NB4 (cell line): ENCODE data around the gene POU6F2.

Experiments used
- TF ChIP-seq, protein P1 (sequence below): IDR thresholded peaks from one replicate; pipeline ENCODE4 v1.5.1; 2012; ENCODE audit warnings: low read depth, low read length
- TF ChIP-seq, protein P2 (sequence below): IDR thresholded peaks from 2 replicates; pipeline ENCODE4 v1.6.1; 2011; ENCODE audit warnings: low read depth, low read length

DNA sequence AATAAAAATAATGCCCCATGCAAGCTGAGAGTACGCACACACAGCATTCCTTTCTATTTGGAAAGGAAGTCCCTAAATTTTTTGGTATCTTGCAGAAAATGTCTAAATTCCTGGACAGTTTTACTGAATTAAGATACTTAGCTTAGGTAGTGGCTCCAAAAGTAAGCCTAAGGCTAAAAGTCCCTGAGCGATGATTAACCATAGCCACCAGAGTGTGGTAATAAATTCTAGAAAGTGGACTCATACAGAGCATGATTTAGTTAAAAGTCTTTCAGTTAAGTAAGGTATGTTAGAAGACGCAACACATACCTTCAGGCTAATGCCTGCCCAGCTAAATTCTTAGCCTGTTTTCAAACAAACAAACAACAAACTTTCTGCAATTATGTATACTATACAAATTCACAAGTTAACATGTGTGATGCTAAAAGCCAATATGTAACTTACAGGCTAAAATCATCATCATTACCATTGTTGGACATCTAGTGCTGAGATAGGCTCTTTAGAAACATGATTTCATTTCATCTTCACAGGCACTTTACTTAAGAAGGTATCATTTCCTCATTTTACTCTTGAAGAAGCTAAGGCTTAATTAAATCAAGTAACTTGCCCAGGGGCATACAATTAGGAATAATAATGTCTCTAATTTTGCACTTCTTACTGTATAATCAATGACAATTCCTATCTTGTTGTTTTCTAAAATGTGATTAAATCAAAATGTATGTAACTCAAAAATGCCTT, 327.1 kb downstream of the POU6F2 start:
- TF ChIP-seq, protein P1, sequence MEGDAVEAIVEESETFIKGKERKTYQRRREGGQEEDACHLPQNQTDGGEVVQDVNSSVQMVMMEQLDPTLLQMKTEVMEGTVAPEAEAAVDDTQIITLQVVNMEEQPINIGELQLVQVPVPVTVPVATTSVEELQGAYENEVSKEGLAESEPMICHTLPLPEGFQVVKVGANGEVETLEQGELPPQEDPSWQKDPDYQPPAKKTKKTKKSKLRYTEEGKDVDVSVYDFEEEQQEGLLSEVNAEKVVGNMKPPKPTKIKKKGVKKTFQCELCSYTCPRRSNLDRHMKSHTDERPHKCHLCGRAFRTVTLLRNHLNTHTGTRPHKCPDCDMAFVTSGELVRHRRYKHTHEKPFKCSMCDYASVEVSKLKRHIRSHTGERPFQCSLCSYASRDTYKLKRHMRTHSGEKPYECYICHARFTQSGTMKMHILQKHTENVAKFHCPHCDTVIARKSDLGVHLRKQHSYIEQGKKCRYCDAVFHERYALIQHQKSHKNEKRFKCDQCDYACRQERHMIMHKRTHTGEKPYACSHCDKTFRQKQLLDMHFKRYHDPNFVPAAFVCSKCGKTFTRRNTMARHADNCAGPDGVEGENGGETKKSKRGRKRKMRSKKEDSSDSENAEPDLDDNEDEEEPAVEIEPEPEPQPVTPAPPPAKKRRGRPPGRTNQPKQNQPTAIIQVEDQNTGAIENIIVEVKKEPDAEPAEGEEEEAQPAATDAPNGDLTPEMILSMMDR, result no peak
- TF ChIP-seq, protein P2, sequence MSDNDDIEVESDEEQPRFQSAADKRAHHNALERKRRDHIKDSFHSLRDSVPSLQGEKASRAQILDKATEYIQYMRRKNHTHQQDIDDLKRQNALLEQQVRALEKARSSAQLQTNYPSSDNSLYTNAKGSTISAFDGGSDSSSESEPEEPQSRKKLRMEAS, result no peak
